Adipose tissue (tissue), 3 donors: Measurements from ENCODE around the gene CORO2A. TPM values are rescaled to one million over a fixed set of nuclear protein-coding genes. Genes with fewer than 3 reads are reported as not detected.
"Not testable (repeated sequence)": the region's sequence is repeated elsewhere in the genome, so short reads cannot be mapped to it uniquely, and the experiment has no call there.

Experiments
- H3K27ac ChIP-seq: one replicate; pipeline ENCODE4 v1.5.1; 2013; ENCODE audit warnings: low read depth, low read length
- WGBS, 3 donors: extraction: QIAGEN DNeasy Blood & Tissue Kit; methylation state at CpG; one replicate each; pipeline ENCODE4 v1.1.7; 2013; 5-methylcytosine and 5-hydroxymethylcytosine counted together
- polyA plus RNA-seq, 3 donors: library from polyadenylated mRNA; stranded (reverse); fragments of 200-250 nt; gene quantifications; one replicate each; pipeline ENCODE4 v1.2.3, GENCODE V29; 2013
- donor health status: healthy with polysubstance abuse.
- donor health status: Bipolar disorder and iron deficiency.
- donor health status: healthy.

Gene CORO2A
- polyA plus RNA-seq, 3 donors: 0.36 to 1.2 (median 0.90) TPM

- WGBS, 3 donors: 80 to 86% (median 80%) methylated on average over 14 of the region's 14 CpGs
Observed at GRCh38 chr9:98132806-98133631, 59.4 kb downstream of the CORO2A start.

GRCh38 chr9:98132158-98132557, 60.3 kb downstream of the CORO2A start:
- WGBS, 3 donors: 81 to 88% (median 82%) methylated on average over 8 to 9 of the region's 9 CpGs
- no peak overlapping the region for H3K27ac ChIP-seq

More at GRCh38 chr9:98132806-98133631, 59.4 kb downstream of the CORO2A start:
- H3K27ac ChIP-seq: no peak overlapping the region

- 83 to 88% (median 85%) methylated on average over 12 to 13 of the region's 13 CpGs for WGBS, 3 donors
- no peak overlapping the region for H3K27ac ChIP-seq
Observed at GRCh38 chr9:98130576-98131228, 61.7 kb downstream of the CORO2A start.

GRCh38 chr9:98130060-98130459, 62.4 kb downstream of the CORO2A start:
- not testable (repeated sequence) for H3K27ac ChIP-seq
- WGBS, 3 donors: 93 to 98% (median 96%) methylated on average over 4 of the region's 4 CpGs

GRCh38 chr9:98129451-98129881, 63.0 kb downstream of the CORO2A start:
- H3K27ac ChIP-seq: no peak overlapping the region

GRCh38 chr9:98128316-98128715, 64.1 kb downstream of the CORO2A start:
- WGBS, 3 donors: 95 to 98% (median 97%) methylated on average over 16 of the region's 16 CpGs

More at GRCh38 chr9:98129451-98129881, 63.0 kb downstream of the CORO2A start:
- WGBS, 3 donors: 81 to 90% (median 86%) methylated on average over 10 of the region's 10 CpGs

GRCh38 chr9:98127226-98127625, 65.2 kb downstream of the CORO2A start:
- no peak overlapping the region for H3K27ac ChIP-seq
- WGBS, 3 donors: 90 to 97% (median 97%) methylated on average over 8 of the region's 8 CpGs

More at GRCh38 chr9:98128316-98128715, 64.1 kb downstream of the CORO2A start:
- H3K27ac ChIP-seq: no peak overlapping the region

GRCh38 chr9:98124637-98125426, 67.6 kb downstream of the CORO2A start:
- H3K27ac ChIP-seq: no peak overlapping the region
- WGBS, 3 donors: 92 to 93% (median 92%) methylated on average over 15 of the region's 15 CpGs

- 94 to 96% (median 95%) methylated on average over 13 of the region's 13 CpGs for WGBS, 3 donors
Observed at GRCh38 chr9:98124091-98124490, 68.3 kb downstream of the CORO2A start.

GRCh38 chr9:98121058-98121457, 71.4 kb downstream of the CORO2A start:
- 13 to 36% (median 16%) methylated on average over 3 of the region's 3 CpGs for WGBS, 3 donors
- H3K27ac ChIP-seq: no peak overlapping the region

More at GRCh38 chr9:98124091-98124490, 68.3 kb downstream of the CORO2A start:
- H3K27ac ChIP-seq: not testable (repeated sequence)

- WGBS, 3 donors: 44 to 62% (median 51%) methylated on average over 3 of the region's 3 CpGs
- no peak overlapping the region for H3K27ac ChIP-seq
Observed at GRCh38 chr9:98120476-98120875, 72.0 kb downstream of the CORO2A start.

GRCh38 chr9:98118640-98119601, 73.5 kb downstream of the CORO2A start, which contains the start of gene TRIM14:
Gene TRIM14 (minus strand): TSS chr9:98119222. CDS start chr9:98119188, 34 bp downstream.
- H3K27ac ChIP-seq: no peak within 1 kb of the TSS
- whole genome bisulfite sequencing, 3 donors: 4 to 6% (median 4%) methylated on average over 63 to 71 of the region's 71 CpGs

- H3K27ac ChIP-seq: no peak overlapping the region
- 50 to 58% (median 53%) methylated on average over 5 of the region's 5 CpGs for WGBS, 3 donors
Observed at GRCh38 chr9:98117984-98118639, 74.3 kb downstream of the CORO2A start.

GRCh38 chr9:98117097-98117496, 75.3 kb downstream of the CORO2A start:
- not testable (repeated sequence) for H3K27ac ChIP-seq
- 94 to 99% (median 94%) methylated on average over 6 of the region's 6 CpGs for WGBS, 3 donors

GRCh38 chr9:98109052-98109451, 83.4 kb downstream of the CORO2A start:
- 51 to 72% (median 52%) methylated on average over 3 of the region's 3 CpGs for WGBS, 3 donors
- no peak overlapping the region for H3K27ac ChIP-seq

GRCh38 chr9:98108531-98109031, 83.9 kb downstream of the CORO2A start:
- H3K27ac ChIP-seq: no peak overlapping the region
- 58 to 89% (median 72%) methylated on average over 5 of the region's 5 CpGs for WGBS, 3 donors

- 81 to 96% (median 88%) methylated on average over 2 of the region's 2 CpGs for WGBS, 3 donors
- no peak overlapping the region for H3K27ac ChIP-seq
Observed at GRCh38 chr9:98107926-98108325, 84.5 kb downstream of the CORO2A start.
